GM18870 (cell line): ENCODE results near the gene FAM83F.
"Not testable (repeated sequence)": the region's sequence is repeated elsewhere in the genome, so short reads cannot be mapped to it uniquely, and the experiment has no call there.

ENCODE experiments used
- ATAC-seq: cut with Tn5 transposase; IDR thresholded peaks from one replicate; pipeline ENCODE4 v1.9.1; 2021; ENCODE audit warnings: moderate library complexity; ENCODE audit not compliant: unreplicated experiment

FAM83F gene

GRCh38 chr22:39994566-39995392, at the start of gene FAM83F:
Gene FAM83F, plus strand, starts transcription at chr22:39994954. Its CDS starts 89 bp downstream, at chr22:39995043.
- no peak for ATAC-seq

GRCh38 chr22:39946126-39946502, 48.6 kb upstream of the FAM83F start:
- ATAC-seq = no peak

- no peak for ATAC-seq
These were observed 48.1 kb upstream of the FAM83F start for GRCh38 chr22:39946503-39947219.

GRCh38 chr22:39947220-39948216, 47.2 kb upstream of the FAM83F start:
- ATAC-seq = no peak

GRCh38 chr22:39949964-39950737, 44.6 kb upstream of the FAM83F start:
- no peak for ATAC-seq

GRCh38 chr22:39951603-39952293, 43.0 kb upstream of the FAM83F start:
- ATAC-seq = not testable (repeated sequence)

GRCh38 chr22:39952347-39952746, 42.4 kb upstream of the FAM83F start:
- ATAC-seq = no peak

GRCh38 chr22:39953101-39953500, 41.7 kb upstream of the FAM83F start:
- ATAC-seq = no peak

GRCh38 chr22:39954584-39955055, 40.1 kb upstream of the FAM83F start:
- ATAC-seq = no peak

- ATAC-seq = no peak
These were observed 39.1 kb upstream of the FAM83F start for GRCh38 chr22:39955675-39956074.

- no peak for ATAC-seq
These were observed 37.7 kb upstream of the FAM83F start for GRCh38 chr22:39956932-39957664.

GRCh38 chr22:39958009-39958711, 36.6 kb upstream of the FAM83F start:
- ATAC-seq = no peak

- ATAC-seq = no peak
These were observed 35.7 kb upstream of the FAM83F start for GRCh38 chr22:39958949-39959639.

GRCh38 chr22:39959640-39960447, 34.9 kb upstream of the FAM83F start, which contains the start of gene TMA7B:
Gene TMA7B, plus strand, starts transcription at chr22:39960397. Its CDS starts 3,978 bp downstream, at chr22:39964375.
- ATAC-seq = no peak

GRCh38 chr22:39960791-39961746, 33.7 kb upstream of the FAM83F start:
- peak; percentile 75 for ATAC-seq

- ATAC-seq = no peak
These were observed 32.7 kb upstream of the FAM83F start for GRCh38 chr22:39962071-39962470.
